COLO829 (cell line): ENCODE results near the gene NEK10.
A peak's percentile ranks its signal among the peaks of the same experiment; 100 is the strongest.

ENCODE experiments used
- DNase-seq: peaks from one replicate; pipeline ENCODE4 v3.0.0; 2012; ENCODE audit warnings: low spot score

Gene NEK10

GRCh38 chr3:27221264-27221932, 147.8 kb downstream of the NEK10 start:
- DNase-seq = no peak

DNA sequence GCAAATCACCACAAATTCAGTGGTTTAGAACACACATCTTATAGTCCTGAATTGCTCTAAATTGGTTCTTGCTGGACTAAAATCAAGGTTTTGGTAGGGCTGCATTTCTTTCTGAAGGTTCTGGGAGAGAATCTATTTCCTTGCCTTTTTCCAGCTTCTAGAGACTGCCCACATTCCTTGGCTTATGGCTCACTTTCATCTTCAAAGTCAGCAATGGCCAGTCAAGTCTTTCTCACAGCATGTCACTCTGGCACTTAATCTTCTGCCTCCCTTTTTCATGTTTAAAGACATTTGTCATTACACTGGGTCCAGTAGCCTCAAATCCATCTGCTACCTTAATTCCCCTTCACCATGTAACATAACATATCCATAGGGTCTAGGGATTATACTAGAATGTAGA, 149.0 kb downstream of the NEK10 start:
- DNase-seq = no peak

DNA sequence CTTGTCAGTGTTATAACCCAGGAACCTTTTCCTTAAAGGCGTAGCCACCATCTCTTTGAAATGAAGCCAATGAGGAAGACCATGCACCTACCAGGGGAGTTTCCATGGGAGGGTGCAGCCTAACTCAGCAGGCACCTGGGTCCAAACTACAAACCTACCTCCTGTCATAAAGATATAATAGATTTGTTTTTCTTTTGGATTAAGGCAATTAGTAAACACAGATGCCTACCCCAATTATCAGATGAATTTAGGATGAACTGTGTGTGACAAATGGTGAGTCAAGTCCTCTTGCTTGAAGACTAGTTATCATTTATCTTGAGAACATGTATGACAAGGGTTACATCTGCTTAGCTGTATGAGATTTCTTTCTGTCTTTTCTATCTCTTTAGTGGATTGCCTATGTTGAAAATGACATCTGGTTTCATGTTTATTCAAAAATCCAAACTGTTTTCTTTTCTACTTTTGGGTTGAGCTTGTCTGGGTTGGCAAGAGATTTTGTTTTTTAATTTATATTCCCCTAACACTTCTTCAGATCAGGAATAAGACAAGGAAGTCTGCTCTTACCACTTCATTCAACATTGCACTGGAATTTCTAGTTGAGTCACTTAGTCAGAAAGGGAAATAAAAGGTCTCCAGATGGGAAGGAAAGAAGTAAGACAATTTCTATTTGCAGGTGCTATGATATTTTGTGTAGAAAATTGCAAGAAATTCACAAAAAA, 149.9 kb downstream of the NEK10 start:
- DNase-seq = no peak

DNA sequence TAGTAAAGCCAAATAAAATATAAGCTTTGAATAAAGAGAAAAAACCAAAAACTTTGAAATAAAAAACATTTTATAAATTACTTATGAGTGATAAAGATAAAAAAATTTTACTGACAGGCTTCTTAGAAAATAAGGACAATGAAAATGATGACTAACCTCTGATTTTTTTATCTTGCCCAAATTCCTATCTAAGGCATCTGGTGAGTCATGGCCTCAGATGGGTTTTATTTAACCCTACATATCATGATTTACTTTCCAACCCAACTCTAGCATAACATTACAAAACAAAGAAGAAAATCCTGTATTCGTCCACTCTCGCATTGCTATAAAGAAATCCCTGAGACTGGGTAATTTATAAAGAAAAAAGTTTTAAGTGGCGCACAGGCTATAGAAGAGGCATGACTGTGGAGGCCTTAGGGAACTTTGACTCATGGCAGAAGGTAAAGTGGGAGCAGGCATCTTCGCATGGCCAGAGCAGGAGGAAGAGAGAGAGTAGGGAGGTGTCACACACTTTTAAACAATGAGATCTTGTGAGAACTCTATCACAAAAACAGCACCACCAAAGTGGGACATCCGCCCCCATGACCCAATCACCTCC, 152.1 kb downstream of the NEK10 start:
- peak; percentile 88 for DNase-seq

- no peak for DNase-seq
These were observed 152.8 kb downstream of the NEK10 start for GRCh38 chr3:27216295-27216855.

- no peak for DNase-seq
These were observed 155.7 kb downstream of the NEK10 start for GRCh38 chr3:27213450-27213849.

GRCh38 chr3:27209617-27210264, 159.4 kb downstream of the NEK10 start:
- no peak for DNase-seq

DNA sequence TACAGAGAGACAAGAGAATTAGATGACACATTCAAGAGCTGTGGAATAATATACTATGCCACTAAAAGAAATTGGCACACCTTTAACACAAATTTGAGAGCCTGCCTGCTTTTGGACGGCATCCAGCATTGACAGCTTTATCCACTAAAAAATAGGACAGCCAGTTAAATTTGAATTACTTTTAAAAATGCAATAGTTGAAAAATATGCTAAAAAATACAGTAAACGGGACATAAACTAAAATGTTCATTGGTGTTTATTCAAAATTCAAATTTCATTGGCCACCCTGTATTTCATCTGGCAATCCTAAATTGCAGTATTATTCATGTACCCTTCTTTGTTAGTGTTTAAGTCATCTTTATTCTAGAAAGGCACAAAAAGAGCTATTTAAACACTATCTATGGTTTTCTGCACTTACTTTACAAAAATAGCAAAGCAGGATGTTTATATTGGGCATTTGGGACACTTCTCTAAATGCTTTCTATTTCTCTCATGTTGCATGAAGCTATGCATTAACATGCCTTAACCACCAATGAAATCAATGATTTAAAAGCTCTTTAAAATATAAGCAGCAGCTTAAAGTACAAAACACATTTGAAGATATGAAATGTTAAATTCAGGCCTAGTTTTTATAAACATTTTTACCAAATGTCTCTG, 160.1 kb downstream of the NEK10 start:
- DNase-seq = no peak

DNA sequence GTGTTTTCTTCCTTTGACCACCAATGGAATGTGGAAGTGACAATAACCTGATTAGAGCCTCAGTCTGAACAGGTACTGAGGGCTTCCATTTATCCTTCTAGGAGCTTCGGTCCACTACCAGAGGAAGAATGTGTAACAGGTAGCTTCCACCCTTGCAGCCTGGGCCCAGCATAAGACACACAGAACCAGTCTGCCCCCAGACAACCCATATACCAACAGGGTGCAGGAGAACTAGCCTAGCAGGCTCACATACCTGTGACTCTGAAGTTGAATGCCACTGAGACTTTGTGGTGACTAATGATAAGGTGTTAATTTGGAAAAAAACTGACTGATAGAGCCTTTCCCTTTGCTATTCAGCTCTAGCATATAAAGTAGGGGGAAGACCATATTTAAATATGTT, 166.2 kb downstream of the NEK10 start:
- DNase-seq = no peak

- DNase-seq = no peak
These were observed 167.7 kb downstream of the NEK10 start for GRCh38 chr3:27201492-27201891.

DNA sequence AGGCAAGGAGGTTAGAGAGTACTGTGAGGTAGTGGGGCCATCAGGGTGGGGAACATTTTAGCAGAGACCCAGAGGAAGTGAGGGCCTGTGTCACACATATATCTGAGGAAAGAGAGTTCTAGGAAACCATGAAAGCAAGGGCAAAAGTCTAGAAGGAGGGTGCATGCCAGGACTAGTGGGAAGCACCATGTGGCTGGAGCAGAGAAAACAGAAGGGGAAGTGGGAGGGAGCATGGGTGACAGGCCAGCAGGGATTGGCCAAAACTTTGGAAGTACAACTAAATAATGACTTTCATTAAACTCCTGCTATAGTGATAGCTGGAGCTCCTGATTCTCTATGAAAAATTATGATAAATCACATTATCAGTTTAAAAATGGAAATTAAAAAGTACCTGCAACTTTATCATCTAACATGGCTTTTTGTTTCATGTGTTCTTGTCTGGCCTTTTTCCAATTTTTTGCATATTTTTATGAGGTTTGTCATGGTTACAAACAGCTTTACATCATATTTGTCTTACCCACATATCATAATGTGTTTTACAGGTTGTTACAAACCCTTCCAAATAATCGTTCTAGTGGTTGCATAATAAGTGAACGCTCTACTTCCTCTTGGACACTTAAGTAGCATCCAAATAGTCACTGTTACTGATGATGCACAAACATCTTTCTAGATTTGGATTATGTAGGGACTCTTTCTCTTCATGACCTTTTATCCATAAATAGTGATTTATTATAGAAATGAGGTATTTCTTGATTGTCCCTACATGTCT, 168.3 kb downstream of the NEK10 start:
- no peak for DNase-seq

DNA sequence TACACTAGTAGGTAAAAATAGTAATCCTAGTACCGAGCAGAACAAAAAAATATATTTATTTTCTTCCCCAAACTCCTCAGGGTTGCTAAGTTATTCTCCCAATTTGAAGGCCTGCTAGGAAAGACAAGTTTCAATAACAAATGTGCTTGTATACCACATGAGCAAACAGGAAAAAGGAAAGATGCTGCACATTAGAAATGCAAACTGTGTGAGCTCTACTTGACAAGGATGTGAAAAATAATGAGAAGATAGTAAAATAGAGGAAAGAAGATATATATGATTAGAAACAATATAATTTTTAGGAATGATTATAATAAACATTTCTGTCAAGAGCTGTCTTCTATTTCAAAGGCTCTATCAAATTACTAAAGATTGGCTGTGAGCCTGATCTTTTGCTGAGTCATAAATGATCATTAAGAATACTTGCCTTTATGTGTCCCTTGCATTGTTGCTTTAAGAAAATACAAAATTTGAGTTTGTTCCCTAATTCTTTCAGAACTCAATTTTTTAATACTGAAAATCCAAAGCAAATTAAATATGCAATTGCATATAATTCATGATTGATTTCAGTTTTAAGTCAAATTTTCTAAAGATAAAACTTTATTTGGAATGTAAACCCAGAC, 174.2 kb downstream of the NEK10 start:
- DNase-seq = no peak

GRCh38 chr3:27193056-27193455, 176.1 kb downstream of the NEK10 start:
- no peak for DNase-seq

DNA sequence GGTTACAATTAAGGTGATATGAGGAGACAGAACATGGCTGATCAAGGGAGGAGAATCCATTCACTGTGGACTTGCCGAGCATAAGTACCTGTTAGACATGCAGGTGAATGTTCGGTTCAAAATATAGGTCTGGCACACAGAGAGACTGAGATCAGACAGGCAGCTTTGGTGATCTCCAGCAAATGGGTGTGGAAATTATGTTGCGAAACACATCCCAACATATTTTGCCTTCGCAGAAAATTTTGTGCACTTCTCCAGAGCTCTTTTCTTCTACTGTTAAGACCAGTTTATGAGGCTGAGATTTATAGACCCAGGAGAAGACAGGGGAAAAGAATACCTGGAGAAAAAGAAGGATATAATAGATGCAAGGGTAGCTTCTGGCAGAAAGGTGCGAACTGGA, 183.2 kb downstream of the NEK10 start:
- no peak for DNase-seq

- DNase-seq = no peak
These were observed 183.8 kb downstream of the NEK10 start for GRCh38 chr3:27185231-27185989.

GRCh38 chr3:27184261-27184660, 184.9 kb downstream of the NEK10 start:
- no peak for DNase-seq

DNA sequence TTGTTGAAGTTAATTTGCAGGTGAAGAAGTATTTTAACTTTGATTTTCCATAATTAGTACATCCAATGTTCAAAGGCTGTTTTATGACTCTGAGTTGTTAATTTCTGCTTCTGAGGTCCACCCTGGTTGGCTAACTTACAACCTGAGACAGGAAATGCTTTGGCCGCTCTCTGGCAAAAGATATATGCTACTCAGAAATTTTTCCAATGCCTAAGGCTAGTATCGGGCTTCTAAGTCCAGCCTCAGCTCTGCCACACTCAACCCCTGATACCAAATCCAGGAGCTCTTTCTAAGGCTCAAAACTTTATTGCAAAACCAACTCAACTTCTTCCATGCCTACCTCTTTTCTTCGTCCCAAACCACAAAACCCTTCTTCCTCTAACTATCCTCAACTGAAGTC, 192.9 kb downstream of the NEK10 start:
- DNase-seq = no peak

- DNase-seq = no peak
These were observed 194.7 kb downstream of the NEK10 start for GRCh38 chr3:27174530-27174929.

DNA sequence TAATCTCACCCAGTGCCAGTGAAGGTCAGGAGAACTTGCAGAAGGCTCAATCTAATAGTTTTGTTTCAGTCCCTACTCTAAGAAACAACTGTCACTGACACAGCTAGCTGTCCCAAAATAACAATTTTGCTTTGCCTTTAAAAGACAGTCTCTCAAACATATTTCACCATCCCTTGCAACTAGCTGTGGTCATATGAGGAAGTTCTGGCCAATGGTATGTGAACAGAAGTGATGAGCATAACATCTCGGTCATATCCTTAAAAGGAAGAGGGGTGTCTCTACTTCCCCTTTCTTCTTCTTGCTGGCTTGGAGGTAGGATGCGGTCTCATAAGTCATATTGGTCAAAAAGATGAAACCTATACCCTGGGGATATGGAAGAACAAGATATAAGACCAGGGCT, 198.1 kb downstream of the NEK10 start:
- no peak for DNase-seq

- DNase-seq = peak; percentile 29
These were observed 202.3 kb downstream of the NEK10 start for GRCh38 chr3:27166888-27167287.
